Type B pancreatic cell (in vitro differentiated cells): ENCODE measurements around the gene CYP39A1. TPM values are rescaled to one million over a fixed set of nuclear protein-coding genes. Genes with fewer than 3 reads are reported as not detected.

Experiments
- DNase-seq: peaks from one replicate; pipeline ENCODE4 v3.0.0; 2021; ENCODE audit warnings: mixed read lengths; ENCODE audit not compliant: unreplicated experiment; ENCODE audit errors: extremely low spot score
- H3K27ac Mint-ChIP-seq: 2 replicates; pipeline ENCODE4 v1.8.0; 2021; ENCODE audit warnings: mild to moderate bottlenecking, mixed read lengths
- H3K27me3 Mint-ChIP-seq: 2 replicates; pipeline ENCODE4 v1.8.0; 2021; ENCODE audit warnings: mixed read lengths
- H3K36me3 Mint-ChIP-seq: 2 replicates; pipeline ENCODE4 v1.8.0; 2021; ENCODE audit warnings: mixed read lengths
- H3K4me1 Mint-ChIP-seq: one replicate; pipeline ENCODE4 v1.8.0; 2021; ENCODE audit warnings: mixed read lengths; ENCODE audit not compliant: unreplicated experiment
- H3K4me3 Mint-ChIP-seq: 2 replicates; pipeline ENCODE4 v1.8.0; 2021; ENCODE audit warnings: mild to moderate bottlenecking, mixed read lengths
- H3K9me3 Mint-ChIP-seq: 2 replicates; pipeline ENCODE4 v1.8.0; 2021; ENCODE audit warnings: mixed read lengths
- CTCF ChIP-seq: fragments of 200-600 bp; sonication (generic); conservative IDR thresholded peaks from 2 replicates; pipeline ENCODE4 v1.5.0; 2021; ENCODE audit warnings: antibody characterized with exemption, mild to moderate bottlenecking
- total RNA-seq: library from RNA; stranded (reverse); gene quantifications from 2 replicates; pipeline ENCODE4 v1.2.1, GENCODE V29; 2021; ENCODE audit warnings: low replicate concordance

Gene CYP39A1
- total RNA-seq, 1 donor from 2014 or later = 6.7 TPM

DNA sequence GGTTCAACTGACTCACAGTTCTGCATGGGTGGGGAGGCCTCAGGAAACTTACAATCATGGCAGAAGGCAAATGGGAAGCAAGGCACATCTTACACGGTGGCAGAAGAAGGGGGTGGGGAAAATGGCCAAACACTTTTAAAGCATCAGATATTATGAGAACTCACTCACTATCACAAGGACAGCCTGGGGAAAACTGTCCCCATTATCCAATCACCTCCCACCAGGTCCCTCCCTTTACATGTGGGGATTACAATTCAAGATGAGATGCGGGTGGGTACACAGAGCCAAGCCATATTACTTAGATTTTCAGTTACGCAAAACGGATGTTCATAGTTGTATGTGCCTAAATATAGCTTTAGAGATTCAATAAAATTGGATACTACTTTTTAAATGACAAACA is 25.6 kb downstream of the CYP39A1 start:
- no peak overlapping the region for H3K27ac Mint-ChIP-seq
- no peak for DNase-seq
- no peaks in the 10 kb centered on the region for H3K9me3 Mint-ChIP-seq
- H3K4me1 Mint-ChIP-seq = no peaks in the 10 kb centered on the region
- no peak overlapping the region for H3K4me3 Mint-ChIP-seq
- no peaks in the 10 kb centered on the region for H3K27me3 Mint-ChIP-seq
- H3K36me3 Mint-ChIP-seq = peaks cover 16% of the 10 kb centered on the region
- no peak for TF ChIP-seq CTCF

- no peak overlapping the region for H3K27ac Mint-ChIP-seq
- peak; percentile 78 for TF ChIP-seq CTCF
- DNase-seq = no peak
- no peaks in the 10 kb centered on the region for H3K4me1 Mint-ChIP-seq
- H3K27me3 Mint-ChIP-seq = no peaks in the 10 kb centered on the region
- H3K4me3 Mint-ChIP-seq = no peak overlapping the region
- H3K9me3 Mint-ChIP-seq = no peaks in the 10 kb centered on the region
- H3K36me3 Mint-ChIP-seq = peaks cover 16% of the 10 kb centered on the region
Observed at GRCh38 chr6:46626228-46626909, 26.2 kb downstream of the CYP39A1 start.

DNA sequence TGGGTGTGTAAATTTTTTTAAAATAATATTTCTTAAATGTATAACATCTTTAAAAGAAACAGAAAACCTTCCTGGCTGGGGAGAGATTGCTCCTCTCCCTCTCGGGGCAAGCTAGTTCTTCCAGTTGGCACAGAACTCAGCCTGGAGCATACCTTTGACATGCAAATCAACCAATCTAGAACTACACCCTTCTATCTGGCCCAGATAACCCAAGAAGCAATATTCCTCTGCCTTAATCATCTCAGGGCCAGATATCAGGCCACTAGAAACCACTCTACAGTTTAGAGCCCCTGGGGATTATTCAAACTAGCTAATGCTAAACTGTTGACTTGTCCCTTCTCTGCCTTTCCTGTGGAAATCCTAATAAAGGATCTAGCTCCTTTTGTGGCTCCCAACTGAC is 33.9 kb downstream of the CYP39A1 start:
- H3K27me3 Mint-ChIP-seq = no peaks in the 10 kb centered on the region
- H3K4me3 Mint-ChIP-seq = no peak overlapping the region
- H3K36me3 Mint-ChIP-seq = peaks cover 13% of the 10 kb centered on the region
- no peaks in the 10 kb centered on the region for H3K4me1 Mint-ChIP-seq
- H3K9me3 Mint-ChIP-seq = no peaks in the 10 kb centered on the region
- no peak for DNase-seq
- H3K27ac Mint-ChIP-seq = no peak overlapping the region
- TF ChIP-seq CTCF = no peak

- no peak for DNase-seq
- Mint-ChIP-seq H3K9me3 (no peaks in the 10 kb centered on the region), H3K4me3 (no peak overlapping the region), H3K4me1 (no peaks in the 10 kb centered on the region), H3K36me3 (no peaks in the 10 kb centered on the region), H3K27me3 (no peaks in the 10 kb centered on the region), H3K27ac (no peak overlapping the region)
- TF ChIP-seq CTCF = no peak
Observed at GRCh38 chr6:46612645-46613044, 40.0 kb downstream of the CYP39A1 start.

DNA sequence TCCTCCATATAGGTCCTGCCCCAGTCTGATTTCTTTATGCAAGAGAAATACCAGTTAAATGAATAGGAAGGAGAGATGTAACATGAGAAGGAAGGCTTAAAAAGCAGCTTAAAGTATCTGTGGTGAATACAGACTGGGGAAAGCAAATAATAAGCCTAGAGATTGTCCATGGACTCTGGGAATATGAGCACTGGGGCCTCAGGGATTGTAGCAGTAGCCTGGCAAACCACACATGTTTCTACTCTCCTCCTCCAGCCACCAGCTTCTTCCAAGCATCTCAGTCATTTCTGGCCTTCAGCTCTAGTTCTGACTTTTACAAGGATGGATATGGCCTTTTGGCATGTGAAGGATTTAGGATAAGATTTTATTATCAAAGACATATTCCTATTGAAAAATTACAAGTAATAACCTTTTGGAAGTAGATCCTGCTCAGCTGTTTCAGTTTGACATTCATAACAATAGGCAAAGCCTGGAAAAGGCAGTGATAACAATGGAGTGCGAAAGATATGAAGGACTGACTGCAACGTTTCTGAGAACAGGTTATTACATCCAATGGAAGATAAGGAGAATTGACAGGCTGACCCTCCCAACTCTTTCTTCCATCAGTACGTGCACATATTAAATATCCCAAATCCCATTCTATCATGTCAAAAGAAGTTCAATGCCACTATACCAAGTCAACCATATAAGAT is 41.6 kb downstream of the CYP39A1 start:
- H3K27ac Mint-ChIP-seq = no peak overlapping the region
- no peak overlapping the region for H3K4me3 Mint-ChIP-seq
- no peaks in the 10 kb centered on the region for H3K36me3 Mint-ChIP-seq
- TF ChIP-seq CTCF = no peak
- H3K27me3 Mint-ChIP-seq = no peaks in the 10 kb centered on the region
- H3K4me1 Mint-ChIP-seq = no peaks in the 10 kb centered on the region
- no peak for DNase-seq
- H3K9me3 Mint-ChIP-seq = no peaks in the 10 kb centered on the region
